HG03354 (cell line): Measurements from ENCODE around the gene RFX1.
"Not testable (repeated sequence)": the region's sequence is repeated elsewhere in the genome, so short reads cannot be mapped to it uniquely, and the experiment has no call there.

Experiments
- ATAC-seq: cut with Tn5 transposase; IDR thresholded peaks from one replicate; pipeline ENCODE4 v1.9.1; 2021; ENCODE audit warnings: mild to moderate bottlenecking; ENCODE audit not compliant: unreplicated experiment, poor library complexity, severe bottlenecking

RFX1 gene

GRCh38 chr19:14006085-14006765 lies at the start of gene RFX1:
Gene RFX1, minus strand, starts transcription at chr19:14006320. Its CDS starts 12,477 bp downstream, at chr19:13993843.
- peak; percentile 74 for ATAC-seq

- ATAC-seq, result no peak
These were observed 49.3 kb upstream of the RFX1 start for GRCh38 chr19:14055396-14055795.

GRCh38 chr19:14054721-14055120 lies 48.6 kb upstream of the RFX1 start:
- no peak for ATAC-seq

- ATAC-seq, result no peak
These were observed 48.0 kb upstream of the RFX1 start for GRCh38 chr19:14054099-14054498.

- no peak for ATAC-seq
These were observed 47.4 kb upstream of the RFX1 start for GRCh38 chr19:14053500-14053899.

DNA sequence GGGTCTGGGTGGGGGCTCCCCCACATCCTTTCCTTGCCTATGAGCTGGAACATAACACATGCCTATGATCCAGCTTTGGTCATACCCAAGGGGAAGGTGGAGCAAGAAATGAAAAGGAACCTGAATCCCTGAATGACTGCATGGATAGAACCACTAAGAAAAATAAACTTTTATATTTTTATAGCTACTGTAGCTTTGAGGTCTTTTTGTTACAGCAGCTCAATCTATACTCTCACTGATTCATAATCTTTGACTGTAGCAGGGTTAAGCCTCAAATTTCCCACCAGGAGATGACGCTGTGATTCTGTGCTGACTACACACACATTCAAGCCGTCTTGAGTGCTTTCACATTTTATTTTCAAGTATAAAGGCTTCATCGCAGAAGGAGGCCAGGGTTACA lies 46.9 kb upstream of the RFX1 start:
- ATAC-seq, result no peak

DNA sequence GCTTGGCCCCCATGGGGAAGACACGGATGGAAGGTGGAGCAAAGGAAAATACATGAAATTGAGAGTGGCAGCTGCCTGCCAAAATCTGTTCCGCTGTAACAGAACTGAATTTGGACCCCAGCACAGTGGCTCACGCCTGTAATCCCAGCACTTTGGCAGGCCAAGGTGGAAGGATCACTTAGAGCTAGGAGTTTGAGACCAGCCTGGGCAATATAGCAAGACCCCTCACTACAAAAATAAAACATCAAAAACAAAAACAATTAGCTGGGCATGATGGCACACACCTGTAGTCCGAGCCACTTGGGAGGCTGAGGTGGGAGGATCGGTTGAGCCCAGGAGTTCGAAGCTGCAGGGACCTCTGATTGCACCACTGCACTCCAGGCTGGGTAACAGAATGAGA lies 46.4 kb upstream of the RFX1 start:
- ATAC-seq, result no peak

GRCh38 chr19:14051980-14052379 lies 45.9 kb upstream of the RFX1 start:
- no peak for ATAC-seq

DNA sequence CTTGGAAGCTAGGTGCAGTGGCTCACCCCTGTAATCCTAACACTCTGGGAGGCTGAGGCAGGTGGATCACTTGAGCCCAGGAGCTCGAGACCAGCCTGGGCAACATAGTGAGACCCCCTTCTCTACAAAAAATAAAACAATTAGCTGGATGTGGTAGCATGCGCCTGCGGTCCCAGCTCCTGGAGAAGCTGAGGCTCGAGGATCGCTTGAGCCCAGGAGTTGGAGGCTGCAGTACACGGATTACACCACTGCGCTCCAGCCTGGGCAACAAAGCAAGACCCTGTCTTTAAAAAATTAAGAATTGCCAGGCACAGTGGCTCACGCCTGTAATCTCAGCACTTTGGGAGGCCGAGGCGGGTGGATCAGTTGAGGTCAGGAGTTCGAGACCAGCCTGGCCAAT lies 44.8 kb upstream of the RFX1 start:
- not testable (repeated sequence) for ATAC-seq

DNA sequence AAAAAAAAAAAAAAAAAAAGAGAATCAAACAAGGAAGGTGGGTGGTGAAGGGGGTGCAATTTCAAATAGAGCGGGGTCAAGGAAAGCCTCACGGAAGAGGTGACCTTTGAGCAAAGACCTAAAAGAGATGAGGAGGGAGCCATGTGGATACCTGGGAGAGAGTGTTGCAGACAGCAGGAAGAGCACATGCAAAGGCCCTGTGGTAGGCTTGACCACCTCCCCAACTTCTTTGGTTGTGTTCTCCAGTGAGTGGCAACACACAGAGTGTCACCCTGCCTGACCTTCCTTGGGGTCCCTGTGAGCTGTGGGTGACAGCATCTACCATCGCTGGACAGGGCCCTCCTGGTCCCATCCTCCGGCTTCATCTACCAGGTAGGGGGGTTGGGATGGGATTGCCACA lies 44.4 kb upstream of the RFX1 start:
- no peak for ATAC-seq

- ATAC-seq, result no peak
These were observed 42.5 kb upstream of the RFX1 start for GRCh38 chr19:14048443-14049153.

GRCh38 chr19:14047866-14048265 lies 41.7 kb upstream of the RFX1 start:
- not testable (repeated sequence) for ATAC-seq

GRCh38 chr19:14042659-14043608 lies 36.8 kb upstream of the RFX1 start:
- not testable (repeated sequence) for ATAC-seq

DNA sequence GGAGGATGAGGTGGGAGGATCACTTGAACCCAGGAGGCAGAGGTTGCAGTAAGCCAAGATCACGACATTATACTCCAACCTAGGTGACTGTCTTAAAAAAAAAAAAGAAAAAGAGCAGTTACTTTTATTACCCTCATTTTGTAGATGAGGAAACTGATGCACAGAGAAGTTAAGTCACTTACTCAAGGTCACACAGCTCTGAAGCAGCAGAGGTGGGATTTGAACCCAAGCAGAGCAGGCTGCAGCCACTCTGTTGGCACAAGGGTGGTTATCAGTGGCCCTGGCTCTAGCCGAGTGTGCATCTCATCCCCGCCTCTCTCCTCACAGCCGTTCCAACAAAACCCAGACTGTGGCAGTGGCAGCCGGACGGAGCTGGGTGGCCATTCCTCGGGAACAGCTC lies 33.1 kb upstream of the RFX1 start:
- no peak for ATAC-seq

- no peak for ATAC-seq
These were observed 29.6 kb upstream of the RFX1 start for GRCh38 chr19:14035706-14036105.

DNA sequence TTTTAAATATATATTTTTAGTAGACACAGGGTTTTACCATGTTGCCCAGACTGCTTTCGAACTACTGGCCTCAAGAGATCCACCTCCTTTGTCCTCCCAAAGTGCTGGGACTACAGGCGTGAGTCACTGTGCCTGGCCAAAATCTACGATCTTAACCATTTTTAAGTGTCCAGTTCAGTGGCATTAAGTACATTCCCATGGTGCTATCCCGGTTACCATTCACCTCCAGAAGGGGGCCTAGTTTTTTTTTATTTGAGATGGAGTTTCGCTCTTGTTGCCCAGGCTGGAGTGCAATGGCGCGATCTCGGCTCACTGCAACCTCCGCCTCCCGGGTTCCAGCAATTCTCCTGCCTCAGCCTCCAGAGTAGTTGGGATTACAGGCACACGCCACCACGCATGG lies 29.0 kb upstream of the RFX1 start:
- not testable (repeated sequence) for ATAC-seq

- ATAC-seq, result no peak
These were observed 27.8 kb upstream of the RFX1 start for GRCh38 chr19:14033946-14034345.

DNA sequence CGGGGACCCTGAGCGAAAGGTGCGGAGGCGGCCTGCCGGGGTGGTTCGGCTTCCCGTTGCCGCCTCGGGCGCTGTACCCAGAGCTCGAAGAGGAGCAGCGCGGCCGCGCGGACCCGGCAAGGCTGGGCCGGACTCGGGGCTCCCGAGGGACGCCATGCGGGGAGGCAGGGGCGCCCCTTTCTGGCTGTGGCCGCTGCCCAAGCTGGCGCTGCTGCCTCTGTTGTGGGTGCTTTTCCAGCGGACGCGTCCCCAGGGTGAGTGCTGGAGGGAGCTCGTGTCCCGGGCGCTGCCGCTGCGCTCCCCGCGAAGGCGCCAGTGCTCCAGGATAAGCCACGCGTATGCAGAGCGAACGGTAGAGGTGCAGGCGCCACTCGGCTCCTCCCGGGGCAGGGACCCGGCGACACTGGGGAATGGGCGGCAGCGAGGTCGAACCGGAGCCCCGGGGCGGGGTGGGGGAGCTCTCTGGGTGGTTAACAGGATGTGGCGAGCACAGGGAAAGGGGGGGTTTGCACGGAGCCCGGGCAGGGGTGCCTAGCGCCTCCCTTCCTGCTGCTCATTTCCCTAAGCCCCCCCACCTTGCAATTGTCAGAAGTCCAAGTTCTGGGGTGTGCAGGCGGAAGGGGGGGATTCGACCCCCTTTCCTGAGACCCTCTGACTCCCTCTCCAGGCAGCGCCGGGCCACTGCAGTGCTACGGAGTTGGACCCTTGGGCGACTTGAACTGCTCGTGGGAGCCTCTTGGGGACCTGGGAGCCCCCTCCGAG lies 25.8 kb upstream of the RFX1 start, which contains the start of gene IL27RA:
Gene IL27RA, plus strand, starts transcription at position 44 of the 762 bp plus-strand sequence. Its CDS starts 111 bp downstream, at position 155.
- ATAC-seq, result peak; percentile 69

- no peak for ATAC-seq
These were observed 25.0 kb upstream of the RFX1 start for GRCh38 chr19:14030997-14031718.
